Parathyroid adenoma (tissue), 2 donors: Measurements from ENCODE around the gene TMEM231.

ENCODE experiments used
- H2AFZ ChIP-seq: fragments of 300-600 bp; sonication (generic); one replicate; pipeline ENCODE4 v1.7.0; 2017; ENCODE audit warnings: antibody characterized with exemption, mild to moderate bottlenecking
- H3K27ac ChIP-seq: fragments of 300-600 bp; sonication (generic); one replicate; pipeline ENCODE4 v1.7.0; 2017
- H3K27me3 ChIP-seq: fragments of 300-600 bp; sonication (generic); one replicate; pipeline ENCODE4 v1.7.0; 2017; ENCODE audit warnings: low read length; ENCODE audit not compliant: control insufficient read depth, insufficient read depth
- H3K36me3 ChIP-seq: fragments of 300-600 bp; sonication (generic); one replicate; pipeline ENCODE4 v1.7.0; 2017; ENCODE audit warnings: low read length; ENCODE audit not compliant: control insufficient read depth, insufficient read depth
- H3K4me1 ChIP-seq: fragments of 300-600 bp; sonication (generic); one replicate; pipeline ENCODE4 v1.7.0; 2017; ENCODE audit warnings: control low read depth
- H3K4me2 ChIP-seq: fragments of 300-600 bp; sonication (generic); one replicate; pipeline ENCODE4 v1.7.0; 2017; ENCODE audit warnings: low read length
- H3K4me3 ChIP-seq: fragments of 300-600 bp; sonication (generic); one replicate; pipeline ENCODE4 v1.7.0; 2017; ENCODE audit warnings: low read depth, low read length
- H3K79me2 ChIP-seq: fragments of 300-600 bp; sonication (generic); one replicate; pipeline ENCODE4 v1.7.0; 2017; ENCODE audit warnings: control low read depth
- H3K9ac ChIP-seq: fragments of 300-600 bp; sonication (generic); one replicate; pipeline ENCODE4 v1.7.0; 2017; ENCODE audit warnings: mild to moderate bottlenecking
- H3K9me3 ChIP-seq: fragments of 300-600 bp; sonication (generic); one replicate; pipeline ENCODE4 v1.7.0; 2017; ENCODE audit warnings: low read length; ENCODE audit not compliant: control insufficient read depth
- TF ChIP-seq, protein P1 (sequence below): fragments of 300-600 bp; sonication (generic); IDR thresholded peaks from one replicate; pipeline ENCODE4 v1.7.0; 2017; ENCODE audit warnings: antibody characterized with exemption, mild to moderate bottlenecking
- donor health status: primary hyperparathyroidism.

Gene TMEM231

DNA sequence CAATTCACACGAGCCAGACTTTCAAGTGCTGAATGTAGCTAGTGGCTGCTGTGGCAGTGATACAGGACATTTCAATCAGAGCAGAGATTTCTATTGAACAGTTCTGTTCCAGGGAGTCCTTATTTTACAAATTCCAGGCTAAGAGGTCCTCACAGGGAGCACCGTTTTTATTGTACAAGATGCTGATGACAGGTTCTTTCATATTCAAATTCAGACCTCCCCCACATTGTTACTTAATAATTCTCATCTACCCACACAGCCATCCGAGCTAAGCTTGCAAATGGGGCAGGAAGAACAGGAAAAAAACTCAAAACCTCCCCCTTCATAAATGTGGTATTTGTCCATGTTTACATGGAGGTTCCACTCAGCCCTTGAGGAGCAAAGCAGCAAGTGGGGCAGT, 19.9 kb upstream of the TMEM231 start:
- Histone ChIP-seq H3K36me3 (no peaks in the 10 kb centered on the region), H2AFZ (no peak overlapping the region), H3K79me2 (peaks cover 13% of the 10 kb centered on the region), H3K27me3 (no peaks in the 10 kb centered on the region), H3K4me3 (no peak overlapping the region), H3K4me1 (no peaks in the 10 kb centered on the region), H3K9ac (no peak overlapping the region), H3K4me2 (no peak overlapping the region), H3K9me3 (no peaks in the 10 kb centered on the region), H3K27ac (no peak overlapping the region)
- TF ChIP-seq, protein P1, sequence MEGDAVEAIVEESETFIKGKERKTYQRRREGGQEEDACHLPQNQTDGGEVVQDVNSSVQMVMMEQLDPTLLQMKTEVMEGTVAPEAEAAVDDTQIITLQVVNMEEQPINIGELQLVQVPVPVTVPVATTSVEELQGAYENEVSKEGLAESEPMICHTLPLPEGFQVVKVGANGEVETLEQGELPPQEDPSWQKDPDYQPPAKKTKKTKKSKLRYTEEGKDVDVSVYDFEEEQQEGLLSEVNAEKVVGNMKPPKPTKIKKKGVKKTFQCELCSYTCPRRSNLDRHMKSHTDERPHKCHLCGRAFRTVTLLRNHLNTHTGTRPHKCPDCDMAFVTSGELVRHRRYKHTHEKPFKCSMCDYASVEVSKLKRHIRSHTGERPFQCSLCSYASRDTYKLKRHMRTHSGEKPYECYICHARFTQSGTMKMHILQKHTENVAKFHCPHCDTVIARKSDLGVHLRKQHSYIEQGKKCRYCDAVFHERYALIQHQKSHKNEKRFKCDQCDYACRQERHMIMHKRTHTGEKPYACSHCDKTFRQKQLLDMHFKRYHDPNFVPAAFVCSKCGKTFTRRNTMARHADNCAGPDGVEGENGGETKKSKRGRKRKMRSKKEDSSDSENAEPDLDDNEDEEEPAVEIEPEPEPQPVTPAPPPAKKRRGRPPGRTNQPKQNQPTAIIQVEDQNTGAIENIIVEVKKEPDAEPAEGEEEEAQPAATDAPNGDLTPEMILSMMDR = no peak

DNA sequence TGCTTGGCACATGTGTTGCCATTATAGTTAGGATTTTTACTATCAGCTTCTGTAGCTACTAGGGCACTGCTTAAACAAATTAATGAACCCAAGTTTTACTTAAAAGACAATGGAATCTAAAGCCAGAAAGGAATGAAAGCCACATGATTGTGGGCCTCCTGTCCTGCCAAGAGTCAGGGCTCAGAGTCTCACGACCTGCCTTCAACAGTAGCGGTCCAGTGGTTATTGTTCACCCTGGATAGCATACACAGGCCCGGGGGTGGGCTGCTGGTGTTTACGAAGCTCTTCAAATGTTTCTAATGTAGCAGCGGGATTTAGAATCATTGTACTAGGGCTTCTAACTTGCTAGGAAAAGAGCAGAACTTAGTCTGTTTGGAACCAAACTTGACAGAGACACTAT, 17.9 kb upstream of the TMEM231 start:
- peaks cover 23% of the 10 kb centered on the region for H3K79me2 ChIP-seq
- no peaks in the 10 kb centered on the region for H3K4me1 ChIP-seq
- no peaks in the 10 kb centered on the region for H3K36me3 ChIP-seq

DNA sequence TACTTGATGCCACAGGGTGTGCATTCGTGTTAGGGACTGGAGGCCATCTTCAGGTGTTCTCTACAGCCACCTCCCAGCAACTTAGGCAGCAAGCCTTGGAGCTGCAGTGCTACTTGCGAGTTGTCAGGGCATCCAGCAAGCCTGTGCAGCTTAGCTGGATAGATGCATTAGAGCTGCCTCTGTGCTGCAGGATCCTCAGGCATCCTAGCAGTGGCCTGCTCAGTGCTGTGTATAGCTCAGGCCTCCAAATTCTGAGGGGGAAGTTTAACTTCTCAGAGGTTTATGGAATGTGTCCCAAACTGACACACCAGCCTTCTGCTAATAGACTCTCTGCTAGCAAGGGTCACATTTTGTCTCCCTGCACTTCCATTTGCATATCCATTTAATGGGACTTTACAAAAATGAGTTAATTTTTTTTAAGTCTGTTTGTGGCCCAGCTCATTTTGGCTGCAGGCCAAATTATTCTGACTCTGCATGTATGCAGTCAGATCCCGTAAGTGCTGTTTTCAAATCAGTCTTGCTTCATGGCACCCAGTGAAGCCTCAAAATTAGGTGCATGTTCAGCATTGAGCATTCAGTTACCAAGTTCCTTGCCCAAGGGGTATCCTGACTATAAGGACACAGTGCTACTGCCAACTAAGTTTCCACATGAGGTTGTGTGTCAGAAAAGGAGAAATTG, 17.0 kb upstream of the TMEM231 start:
- TF ChIP-seq, protein P1 = no peak
- Histone ChIP-seq H3K27me3 (no peaks in the 10 kb centered on the region), H2AFZ (no peak overlapping the region), H3K27ac (no peak overlapping the region), H3K79me2 (peaks cover 31% of the 10 kb centered on the region), H3K4me1 (no peaks in the 10 kb centered on the region), H3K36me3 (no peaks in the 10 kb centered on the region), H3K4me3 (no peak overlapping the region), H3K9me3 (no peaks in the 10 kb centered on the region), H3K9ac (no peak overlapping the region), H3K4me2 (no peak overlapping the region)

More for the DNA sequence above, 17.9 kb upstream of the TMEM231 start:
- H3K9ac ChIP-seq = no peak overlapping the region
- no peaks in the 10 kb centered on the region for H3K27me3 ChIP-seq
- H3K4me3 ChIP-seq = no peak overlapping the region
- TF ChIP-seq, protein P1 = no peak
- no peak overlapping the region for H2AFZ ChIP-seq
- H3K4me2 ChIP-seq = no peak overlapping the region
- H3K9me3 ChIP-seq = no peaks in the 10 kb centered on the region
- no peak overlapping the region for H3K27ac ChIP-seq

DNA sequence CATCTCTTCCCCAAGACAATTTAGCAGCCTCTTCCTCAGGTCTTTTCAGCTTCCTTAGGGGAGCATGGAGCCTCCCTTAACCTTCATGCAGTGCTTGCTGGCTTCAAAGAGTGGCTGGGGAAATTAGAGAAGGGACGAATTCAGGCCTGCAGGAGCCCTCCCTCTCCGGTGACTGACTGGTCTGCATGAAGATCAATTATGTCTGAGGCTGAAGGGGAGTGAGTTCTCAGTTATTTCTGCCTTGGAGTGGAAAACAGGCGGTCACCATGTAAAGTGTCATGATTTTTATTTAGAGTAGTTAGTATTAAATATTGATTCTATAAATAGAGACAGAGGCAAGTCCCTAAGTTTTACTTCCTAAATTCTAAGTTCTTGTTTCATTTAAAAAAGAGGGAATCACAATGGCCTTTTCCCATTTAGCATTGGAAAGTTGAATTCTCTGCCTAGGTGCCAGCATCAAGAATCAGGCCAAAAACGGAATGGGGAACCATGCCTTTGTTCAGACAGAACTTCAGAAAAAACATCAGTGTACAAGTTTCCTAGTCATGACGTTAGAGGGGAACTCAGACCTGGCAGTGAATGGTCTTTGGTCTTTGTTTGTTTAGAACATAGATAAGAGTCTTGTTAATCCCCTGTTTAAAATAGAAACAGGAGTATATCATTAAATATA, 14.5 kb upstream of the TMEM231 start:
- Histone ChIP-seq H3K4me1 (no peaks in the 10 kb centered on the region), H3K4me3 (no peak overlapping the region), H3K79me2 (peaks cover 46% of the 10 kb centered on the region), H3K4me2 (no peak overlapping the region), H3K27ac (no peak overlapping the region), H2AFZ (no peak overlapping the region), H3K9me3 (no peaks in the 10 kb centered on the region), H3K9ac (no peak overlapping the region), H3K27me3 (no peaks in the 10 kb centered on the region), H3K36me3 (no peaks in the 10 kb centered on the region)
- TF ChIP-seq, protein P1 = no peak
